Endothelial cell (in vitro differentiated cells): ENCODE data around the gene PCDHB2. TPM values are rescaled to one million over a fixed set of nuclear protein-coding genes. Genes with fewer than 3 reads are reported as not detected.
A peak's percentile ranks its signal among the peaks of the same experiment; 100 is the strongest.
"Not testable (repeated sequence)": the region's sequence is repeated elsewhere in the genome, so short reads cannot be mapped to it uniquely, and the experiment has no call there.

Experiments used
- DNase-seq: peaks from one replicate; pipeline ENCODE4 v3.0.0; 2021; ENCODE audit warnings: low spot score
- H3K27ac Mint-ChIP-seq: one replicate; pipeline ENCODE4 v1.8.0; 2021; ENCODE audit warnings: mixed read lengths, inconsistent platforms; ENCODE audit not compliant: unreplicated experiment
- H3K27me3 Mint-ChIP-seq: one replicate; pipeline ENCODE4 v1.8.0; 2021; ENCODE audit warnings: mild to moderate bottlenecking, moderate library complexity, mixed read lengths, inconsistent platforms; ENCODE audit not compliant: unreplicated experiment
- H3K36me3 Mint-ChIP-seq: one replicate; pipeline ENCODE4 v1.8.0; 2021; ENCODE audit warnings: mild to moderate bottlenecking, low read depth, mixed read lengths, inconsistent platforms; ENCODE audit not compliant: unreplicated experiment
- H3K4me1 Mint-ChIP-seq: one replicate; pipeline ENCODE4 v1.8.0; 2021; ENCODE audit warnings: mild to moderate bottlenecking, mixed read lengths, inconsistent platforms; ENCODE audit not compliant: unreplicated experiment
- H3K4me3 Mint-ChIP-seq: one replicate; pipeline ENCODE4 v1.8.0; 2021; ENCODE audit warnings: mild to moderate bottlenecking, mixed read lengths, inconsistent platforms; ENCODE audit not compliant: unreplicated experiment
- H3K9me3 Mint-ChIP-seq: one replicate; pipeline ENCODE4 v1.8.0; 2021; ENCODE audit warnings: mixed read lengths, inconsistent platforms; ENCODE audit not compliant: unreplicated experiment
- CTCF ChIP-seq: fragments of 200-600 bp; sonication (generic); IDR thresholded peaks from one replicate; pipeline ENCODE4 v1.5.0; 2021; ENCODE audit warnings: antibody characterized with exemption; ENCODE audit not compliant: unreplicated experiment
- total RNA-seq: library from RNA; stranded (reverse); fragmentation: NEBNext Ultra II Directional; extraction: Animal tissue kit (Norgen Biotek cat#: 25700); gene quantifications from one replicate; pipeline ENCODE4 v1.2.1, GENCODE V29; 2021; ENCODE audit not compliant: unreplicated experiment

Gene PCDHB2
- total RNA-seq, 1 donor from 2014 or later, result 44.9 TPM

- Mint-ChIP-seq H3K27me3 (no peaks in the 10 kb centered on the region), H3K9me3 (no peaks in the 10 kb centered on the region), H3K27ac (no peak overlapping the region), H3K4me3 (no peak overlapping the region), H3K36me3 (peaks cover 14% of the 10 kb centered on the region), H3K4me1 (no peaks in the 10 kb centered on the region)
- no peak for DNase-seq
- TF ChIP-seq CTCF, result no peak
Observed at GRCh38 chr5:141121985-141122384, 27.6 kb downstream of the PCDHB2 start.

GRCh38 chr5:141123396-141124135, 29.2 kb downstream of the PCDHB2 start:
- peaks cover 14% of the 10 kb centered on the region for H3K36me3 Mint-ChIP-seq
- H3K4me3 Mint-ChIP-seq, H3K9me3 Mint-ChIP-seq, DNase-seq, H3K27ac Mint-ChIP-seq, H3K4me1 Mint-ChIP-seq, H3K27me3 Mint-ChIP-seq: not testable (repeated sequence)

- no peaks in the 10 kb centered on the region for H3K27me3 Mint-ChIP-seq
- no peak for TF ChIP-seq CTCF
- H3K27ac Mint-ChIP-seq, result no peak overlapping the region
- peaks cover 14% of the 10 kb centered on the region for H3K36me3 Mint-ChIP-seq
- H3K4me3 Mint-ChIP-seq, result no peak overlapping the region
- no peaks in the 10 kb centered on the region for H3K4me1 Mint-ChIP-seq
- no peak for DNase-seq
- H3K9me3 Mint-ChIP-seq, result no peaks in the 10 kb centered on the region
Observed at GRCh38 chr5:141127305-141127704, 32.9 kb downstream of the PCDHB2 start.

GRCh38 chr5:141135030-141135717, 40.8 kb downstream of the PCDHB2 start, which contains the start of gene PCDHB5:
PCDHB5 (plus strand) TSS chr5:141135206; CDS start chr5:141135435, 229 bp downstream.
- TF ChIP-seq CTCF, result peak; percentile 43
- Mint-ChIP-seq H3K9me3 (peaks cover 21% of the 10 kb centered on the region), H3K27me3 (no peaks in the 10 kb centered on the region), H3K27ac (peak within 1 kb of the TSS; percentile 8), H3K4me3 (peak within 1 kb of the TSS; percentile 74), H3K36me3 (peaks cover 33% of the 10 kb centered on the region), H3K4me1 (no peaks in the 10 kb centered on the region)
- DNase-seq, result peak; percentile 39

GRCh38 chr5:141135718-141136266, 41.4 kb downstream of the PCDHB2 start:
- peak overlapping the region; percentile 74 for H3K4me3 Mint-ChIP-seq
- H3K4me1 Mint-ChIP-seq, result no peaks in the 10 kb centered on the region
- DNase-seq, result no peak
- peaks cover 33% of the 10 kb centered on the region for H3K36me3 Mint-ChIP-seq
- no peak overlapping the region for H3K27ac Mint-ChIP-seq
- H3K27me3 Mint-ChIP-seq, result no peaks in the 10 kb centered on the region
- no peak for TF ChIP-seq CTCF
- peaks cover 21% of the 10 kb centered on the region for H3K9me3 Mint-ChIP-seq

- Mint-ChIP-seq H3K36me3 (peaks cover 33% of the 10 kb centered on the region), H3K9me3 (peaks cover 21% of the 10 kb centered on the region)
- not testable (repeated sequence) for H3K27ac Mint-ChIP-seq, H3K4me1 Mint-ChIP-seq, H3K27me3 Mint-ChIP-seq, H3K4me3 Mint-ChIP-seq, DNase-seq
Observed at GRCh38 chr5:141137346-141137745, 42.9 kb downstream of the PCDHB2 start.
